NCI-H748 (cell line): Measurements from ENCODE around the gene FDX1.
"Not testable (repeated sequence)": the region's sequence is repeated elsewhere in the genome, so short reads cannot be mapped to it uniquely, and the experiment has no call there.

Experiments
- DNase-seq: peaks from one replicate; lab custom pipeline; 2025; ENCODE audit not compliant: unreplicated experiment; lab: John Stamatoyannopoulos, UW

FDX1 gene

GRCh38 chr11:110429731-110430266, at the start of gene FDX1:
TSS of gene FDX1 (plus strand) at chr11:110429948. CDS start at chr11:110430121, 173 bp downstream.
- peak; percentile 92 for DNase-seq

- DNase-seq: no peak
Measured at GRCh38 chr11:110380836-110381622, 48.7 kb upstream of the FDX1 start.

GRCh38 chr11:110388231-110388630, 41.5 kb upstream of the FDX1 start:
- DNase-seq: not testable (repeated sequence)

GRCh38 chr11:110389965-110390364, 39.8 kb upstream of the FDX1 start:
- DNase-seq: no peak

GRCh38 chr11:110392056-110392455, 37.7 kb upstream of the FDX1 start:
- DNase-seq: no peak

- not testable (repeated sequence) for DNase-seq
Measured at GRCh38 chr11:110397668-110398286, 32.0 kb upstream of the FDX1 start.

- not testable (repeated sequence) for DNase-seq
Measured at GRCh38 chr11:110403585-110403984, 26.2 kb upstream of the FDX1 start.

- DNase-seq: peak; percentile 81
Measured at GRCh38 chr11:110405636-110406035, 24.1 kb upstream of the FDX1 start.

- DNase-seq: no peak
Measured at GRCh38 chr11:110407315-110407714, 22.4 kb upstream of the FDX1 start.

GRCh38 chr11:110409174-110409573, 20.6 kb upstream of the FDX1 start:
- no peak for DNase-seq

- DNase-seq: no peak
Measured at GRCh38 chr11:110410651-110411050, 19.1 kb upstream of the FDX1 start.

- DNase-seq: no peak
Measured at GRCh38 chr11:110415081-110415480, 14.7 kb upstream of the FDX1 start.

- DNase-seq: not testable (repeated sequence)
Measured at GRCh38 chr11:110421658-110422057, 8.1 kb upstream of the FDX1 start.

- no peak for DNase-seq
Measured at GRCh38 chr11:110422306-110422905, 7.3 kb upstream of the FDX1 start.

- DNase-seq: no peak
Measured at GRCh38 chr11:110424775-110425444, 4.8 kb upstream of the FDX1 start.

GRCh38 chr11:110425751-110426545, 3.8 kb upstream of the FDX1 start:
- no peak for DNase-seq

- DNase-seq: no peak
Measured at GRCh38 chr11:110428040-110428439, 1.7 kb upstream of the FDX1 start.

- DNase-seq: no peak
Measured at GRCh38 chr11:110428956-110429730, 605 bp upstream of the FDX1 start.

- DNase-seq: peak; percentile 53
Measured at GRCh38 chr11:110430267-110431050, 711 bp downstream of the FDX1 start.
